DMS79 treated with DMSO at 0.1 percent for 48 hours (cell line): ENCODE measurements around the gene KCNAB3.
"Not testable (repeated sequence)": the region's sequence is repeated elsewhere in the genome, so short reads cannot be mapped to it uniquely, and the experiment has no call there.

Experiments used
- DNase-seq: peaks from one replicate; lab custom pipeline; 2025; lab: John Stamatoyannopoulos, UW

KCNAB3 gene

DNA sequence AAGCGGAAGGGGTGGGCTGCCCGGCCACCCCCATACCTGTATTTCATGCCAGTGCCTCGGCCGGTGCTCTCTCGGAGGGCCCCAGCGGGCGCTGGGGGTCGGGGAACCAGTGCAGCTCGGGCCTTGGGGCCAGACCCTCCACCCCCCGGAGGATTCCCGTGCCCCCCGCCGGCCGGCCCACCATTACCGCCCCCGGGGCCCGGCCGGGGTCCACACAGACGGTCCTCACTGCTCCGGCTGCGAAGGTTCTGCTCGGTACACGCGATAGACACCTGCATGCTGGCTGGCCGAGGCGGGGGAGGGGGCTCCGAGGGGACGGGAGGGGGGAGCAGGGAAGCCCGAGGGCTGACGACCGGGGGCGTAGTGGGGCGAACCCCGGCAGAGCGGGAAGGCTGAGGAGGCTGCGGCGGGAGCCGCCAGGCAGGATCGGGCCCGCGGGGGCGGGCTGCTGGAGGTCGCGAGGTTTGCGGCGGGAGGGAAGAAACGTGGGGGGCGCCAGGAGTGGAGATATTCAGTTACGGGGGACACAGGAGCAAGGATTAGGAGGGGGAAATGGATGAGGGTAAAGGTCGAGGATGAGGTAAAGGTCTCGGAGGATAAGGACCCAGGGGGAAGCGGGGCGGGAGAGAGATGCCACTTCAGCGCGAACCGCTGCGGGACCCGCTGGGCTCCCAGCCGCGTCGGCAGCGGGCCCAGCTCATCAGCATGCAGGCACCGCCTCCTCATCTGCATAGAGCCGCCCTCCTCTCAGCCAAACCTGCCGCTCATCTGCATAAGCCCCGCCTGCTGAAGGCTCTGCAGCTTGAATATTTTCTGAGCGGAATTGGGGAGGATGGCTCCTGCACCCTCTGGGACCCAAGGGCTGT, at the start of gene KCNAB3:
Gene KCNAB3, minus strand, starts transcription at position 699 of the 866 bp plus-strand sequence. Its CDS starts 421 bp downstream, at position 278.
- DNase-seq, result no peak

DNA sequence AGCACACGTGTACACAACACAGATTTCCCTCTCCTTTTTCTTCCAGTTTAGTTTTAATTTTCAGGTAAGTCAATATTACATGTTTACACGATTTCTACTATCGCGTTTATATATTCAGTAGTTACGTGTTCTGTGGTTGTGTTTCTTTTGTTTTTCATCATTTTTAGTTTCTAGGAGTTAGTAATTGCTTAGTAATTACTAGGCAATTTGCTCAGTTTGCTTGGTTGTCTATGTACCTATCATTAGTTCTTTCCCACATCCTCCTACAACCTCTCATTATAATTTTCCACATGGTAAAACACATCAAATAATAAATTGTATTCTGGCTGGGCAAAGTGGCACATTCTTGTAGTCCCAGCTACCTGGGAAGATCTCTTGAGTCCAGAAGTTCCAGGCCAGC, 48.1 kb upstream of the KCNAB3 start:
- DNase-seq, result no peak

DNA sequence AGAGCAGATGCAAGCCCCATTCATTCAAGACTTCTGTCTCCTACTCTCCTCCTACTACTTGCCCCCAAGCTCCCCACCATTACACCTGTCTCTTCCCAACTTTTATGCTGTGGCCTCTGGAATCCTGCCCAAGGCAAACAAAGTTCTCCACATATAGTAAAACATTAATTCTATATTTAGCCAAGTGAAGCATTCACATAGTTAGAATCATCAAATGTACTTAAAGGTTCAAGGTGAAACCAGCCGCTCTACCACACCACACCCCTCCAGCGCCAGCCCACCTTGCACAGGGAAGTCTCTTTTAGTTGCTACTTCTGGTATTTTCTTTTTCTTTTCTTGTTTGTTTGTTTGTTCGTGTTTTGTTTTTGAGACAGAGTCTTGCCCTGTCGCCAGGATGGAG, 47.4 kb upstream of the KCNAB3 start:
- DNase-seq, result no peak

DNA sequence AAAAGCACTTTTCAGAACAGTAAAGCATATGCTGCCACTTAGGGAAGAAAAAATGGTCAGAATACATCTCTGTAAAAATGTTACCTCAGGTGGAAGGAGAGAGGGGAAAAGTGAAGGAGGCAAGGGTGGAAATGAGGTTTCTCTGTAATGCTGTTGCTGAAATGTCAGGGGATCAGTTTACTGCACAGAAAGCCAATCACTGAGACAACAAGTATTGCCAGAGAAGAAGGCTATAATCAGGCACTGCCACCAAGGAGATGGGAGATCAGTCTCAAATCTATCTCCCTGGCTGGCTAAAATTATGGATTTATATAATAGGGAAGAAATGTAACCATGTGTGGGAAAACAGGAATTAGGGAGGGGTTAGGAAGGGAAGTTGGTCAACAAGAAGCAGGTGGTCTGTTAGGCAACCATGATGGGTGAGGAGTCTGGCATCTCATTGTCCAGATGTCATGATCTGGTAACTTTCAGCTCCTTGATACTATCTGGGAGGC, 45.0 kb upstream of the KCNAB3 start:
- no peak for DNase-seq

DNA sequence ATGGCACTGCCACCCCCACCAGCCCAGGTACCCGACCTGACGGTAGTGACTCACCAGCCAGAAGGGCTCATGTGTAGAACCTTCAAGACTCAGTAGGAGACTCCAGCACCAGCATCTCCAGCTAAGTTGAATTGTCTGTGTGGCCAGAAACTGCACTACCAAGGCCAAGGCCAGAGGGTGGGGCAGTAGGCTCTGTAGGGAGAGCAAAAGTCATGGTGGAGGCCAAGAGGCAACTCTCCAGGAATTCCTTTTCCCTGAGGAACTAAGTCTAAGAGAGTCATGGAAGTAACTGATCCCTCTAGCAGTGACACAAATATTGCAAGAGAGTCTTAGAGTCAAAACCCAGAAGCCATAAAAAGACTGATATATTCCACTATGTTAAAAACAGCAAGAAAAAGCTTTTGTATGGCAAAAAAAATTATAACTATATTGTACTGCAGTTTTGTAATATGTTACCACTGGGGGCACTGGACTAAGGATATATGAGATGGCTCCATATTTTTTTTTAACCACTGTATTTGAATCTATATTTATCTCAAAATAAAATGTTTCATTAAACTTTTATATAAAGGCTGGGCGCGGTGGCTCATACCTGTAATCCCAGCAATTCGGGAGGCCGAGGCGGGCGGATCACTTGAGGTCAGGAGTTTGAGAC, 42.6 kb upstream of the KCNAB3 start:
- DNase-seq, result no peak

DNA sequence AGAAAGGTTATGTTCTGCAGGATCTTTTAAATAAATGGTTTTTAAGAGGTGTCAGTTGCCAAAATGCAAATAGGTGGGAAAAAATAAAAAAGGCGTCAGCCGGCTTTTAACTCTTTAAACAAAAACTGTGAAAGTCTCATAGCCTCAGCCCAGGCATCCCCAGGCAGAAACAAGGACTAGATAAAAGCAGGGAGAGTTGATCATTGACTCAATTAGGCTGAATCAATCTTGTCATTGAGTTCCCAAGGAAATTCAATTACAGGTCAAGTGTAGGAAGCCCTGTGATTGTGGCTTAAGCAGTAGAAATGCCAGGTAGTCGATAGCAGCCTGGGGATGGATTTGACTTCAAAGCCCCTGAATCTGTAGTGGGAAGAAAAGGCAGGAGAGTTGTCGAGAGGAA, 42.0 kb upstream of the KCNAB3 start:
- no peak for DNase-seq

DNA sequence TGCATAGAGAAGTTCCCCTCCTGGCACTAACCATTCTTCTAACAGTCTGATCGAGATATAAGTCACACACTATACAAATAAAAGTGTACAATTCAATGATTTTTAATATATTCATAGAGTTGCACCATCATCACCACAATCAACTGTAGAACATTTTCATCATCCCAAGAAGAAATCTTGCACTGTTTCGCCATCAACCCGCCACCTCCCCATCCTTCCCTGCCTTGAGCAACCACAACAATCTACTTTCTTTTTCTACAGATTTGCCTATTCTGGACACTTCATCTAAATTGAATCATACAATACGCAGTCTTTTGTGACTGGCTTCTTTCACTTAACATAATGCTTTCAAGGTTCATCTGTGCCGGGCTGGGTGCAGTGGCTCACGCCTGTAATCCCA, 39.8 kb upstream of the KCNAB3 start:
- DNase-seq, result no peak

DNA sequence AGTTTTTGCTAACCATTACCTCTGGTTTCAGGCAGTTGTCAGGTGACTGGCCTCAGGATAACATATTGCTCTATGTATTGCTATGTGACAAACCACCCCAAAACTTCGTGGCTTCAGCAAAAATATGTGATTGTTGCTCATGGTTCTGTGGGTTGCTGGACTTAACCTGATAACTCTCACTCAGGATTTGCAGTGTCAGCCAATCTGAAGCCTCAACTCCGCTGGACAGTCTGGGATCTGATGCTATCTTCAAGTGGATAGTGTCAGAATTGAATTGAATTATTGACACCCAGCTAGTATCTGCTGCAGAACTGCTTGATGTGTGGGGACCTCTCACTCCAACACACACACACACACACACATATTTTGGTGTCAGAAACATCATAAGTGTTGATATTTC, 38.1 kb upstream of the KCNAB3 start:
- no peak for DNase-seq

DNA sequence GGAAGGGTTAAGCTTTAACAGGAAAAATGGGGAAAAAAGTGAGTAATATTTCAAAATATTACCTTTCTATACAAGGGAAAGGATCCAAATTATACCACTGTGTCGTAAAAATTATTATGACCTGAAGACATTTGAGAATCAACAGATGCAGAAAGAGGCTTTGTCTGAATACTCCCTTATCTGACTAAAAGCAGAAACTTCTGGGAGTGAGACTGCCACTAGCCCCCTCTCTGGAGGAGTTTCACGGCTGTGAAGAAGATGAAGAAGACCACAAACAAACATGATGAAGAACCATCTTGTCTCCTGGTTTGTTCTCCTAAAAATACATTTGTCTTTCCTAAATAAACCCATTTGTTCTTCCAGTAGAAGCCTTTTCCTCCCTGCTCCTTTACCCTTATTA, 31.8 kb upstream of the KCNAB3 start:
- DNase-seq, result no peak

DNA sequence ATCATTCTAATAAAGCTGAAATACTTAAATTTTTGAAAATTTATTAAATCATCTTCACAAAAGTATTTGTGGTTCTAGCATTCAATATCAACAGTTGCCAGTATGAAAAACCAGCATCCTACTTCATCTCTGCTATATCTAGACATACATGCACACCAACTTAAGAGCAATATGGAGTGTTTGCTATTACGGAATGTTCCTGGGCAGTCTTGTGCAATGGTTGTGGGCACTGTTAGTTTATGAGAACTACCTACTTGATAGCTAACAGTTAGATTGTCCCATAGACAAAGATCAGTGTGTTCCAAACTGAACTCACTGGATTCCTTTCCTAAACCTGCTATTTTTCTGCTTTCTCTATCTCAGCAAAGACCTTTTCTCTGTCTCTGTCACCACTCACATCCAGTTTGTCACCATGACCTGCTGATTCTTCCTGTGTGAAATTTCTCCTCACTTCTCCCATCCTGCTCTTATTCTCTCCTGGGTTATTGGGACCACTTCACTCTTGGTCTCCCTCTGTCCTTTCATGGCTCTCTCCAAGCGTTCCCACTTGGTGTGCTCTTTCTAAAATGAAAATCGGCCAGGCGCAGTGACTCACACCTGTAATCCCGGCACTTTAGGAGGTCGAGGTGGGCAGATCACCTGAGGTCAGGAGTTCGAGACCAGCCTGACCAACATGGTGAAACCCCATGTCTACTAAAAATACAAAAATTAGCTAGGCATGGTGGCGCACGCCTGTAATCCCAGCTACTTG, 30.0 kb upstream of the KCNAB3 start:
- no peak for DNase-seq

DNA sequence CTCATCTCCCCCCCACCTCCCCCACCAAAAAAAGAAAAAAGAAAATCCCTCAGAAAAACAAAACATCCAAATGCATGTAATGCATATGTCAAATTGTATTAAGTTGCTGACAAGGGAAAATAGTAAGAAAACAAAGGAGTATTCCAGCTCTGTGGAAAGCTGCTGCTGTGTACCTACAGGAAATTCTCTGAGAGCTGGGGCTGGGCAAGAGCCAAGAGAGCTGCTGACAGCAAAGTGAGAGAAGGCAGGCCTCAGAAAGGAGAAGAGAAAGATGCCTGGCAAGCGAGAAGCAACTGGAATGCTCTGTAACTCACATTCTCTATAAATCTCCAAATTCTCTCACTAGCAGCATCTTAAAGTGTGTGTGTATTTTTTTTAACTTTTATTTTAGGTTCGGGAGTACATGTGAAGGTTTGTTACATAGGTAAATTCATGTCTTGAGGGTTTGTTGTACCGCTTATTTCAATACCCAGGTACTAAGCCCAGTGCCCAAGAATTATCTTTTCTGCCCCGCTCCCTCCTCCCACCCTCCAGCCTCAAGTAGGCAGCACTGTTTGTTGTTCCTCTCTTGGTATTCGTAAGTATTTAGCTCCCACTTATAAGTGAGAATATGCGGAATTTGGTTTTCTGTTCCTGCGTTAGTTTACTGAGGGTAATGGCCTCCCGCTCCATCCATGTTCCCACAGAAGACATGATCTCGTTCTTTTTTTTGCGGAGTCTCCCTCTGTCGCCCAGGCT, 26.7 kb upstream of the KCNAB3 start:
- DNase-seq, result no peak

DNA sequence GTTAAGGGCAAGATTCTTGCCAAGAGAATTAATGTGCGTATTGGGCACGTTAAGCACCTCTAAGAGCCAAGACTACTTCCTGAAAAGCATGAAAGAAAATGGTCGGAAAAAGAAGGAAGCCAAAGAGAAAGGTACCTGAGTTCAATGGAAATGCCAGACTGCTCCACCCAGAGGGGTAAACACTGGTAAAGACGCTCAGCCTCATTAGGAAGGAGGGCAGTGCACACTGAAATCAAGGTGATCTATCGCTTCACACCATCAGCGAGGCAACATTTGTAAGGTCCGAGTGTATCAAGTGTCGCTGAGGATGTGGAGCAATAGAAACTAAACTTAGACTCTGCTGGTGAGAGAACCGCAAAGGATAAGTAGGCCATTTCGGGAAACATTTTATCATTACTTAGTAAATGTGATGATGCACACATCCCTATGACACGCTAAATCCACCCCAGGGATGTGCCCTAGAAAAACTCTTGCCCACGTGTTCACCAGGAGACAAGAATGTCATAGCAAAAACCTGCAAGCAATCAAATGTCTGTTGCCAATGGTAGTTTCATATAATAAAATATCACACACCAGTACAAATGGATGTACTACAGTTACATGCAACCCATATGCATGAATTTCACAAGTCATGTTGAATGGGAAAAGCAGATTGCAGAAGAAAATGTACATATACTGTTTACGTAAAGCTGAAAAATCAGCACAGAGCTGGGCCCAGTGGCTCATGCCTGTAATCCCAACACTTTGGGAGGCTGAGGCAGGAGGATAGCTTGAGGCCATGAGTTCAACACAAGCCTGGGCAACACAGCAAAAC, 26.0 kb upstream of the KCNAB3 start:
- DNase-seq, result no peak

DNA sequence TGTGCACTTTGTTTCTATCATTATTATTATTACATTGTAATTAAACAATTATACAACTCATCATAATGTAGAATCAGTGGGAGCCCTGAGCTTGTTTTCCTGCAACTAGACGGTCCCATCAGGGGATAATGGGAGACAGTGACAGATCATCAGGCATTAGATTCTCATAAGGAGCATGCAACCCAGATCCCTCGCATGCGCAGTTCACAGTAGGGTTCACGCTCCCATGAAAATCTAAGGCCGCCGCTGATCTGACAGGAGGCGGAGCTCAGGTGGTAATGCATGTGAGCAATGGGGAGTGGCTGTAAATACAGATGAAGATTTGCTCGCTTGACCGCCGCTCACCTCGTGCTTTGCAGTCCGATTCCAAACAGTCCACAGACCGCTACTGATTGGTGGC, 23.6 kb upstream of the KCNAB3 start:
- not testable (repeated sequence) for DNase-seq

DNA sequence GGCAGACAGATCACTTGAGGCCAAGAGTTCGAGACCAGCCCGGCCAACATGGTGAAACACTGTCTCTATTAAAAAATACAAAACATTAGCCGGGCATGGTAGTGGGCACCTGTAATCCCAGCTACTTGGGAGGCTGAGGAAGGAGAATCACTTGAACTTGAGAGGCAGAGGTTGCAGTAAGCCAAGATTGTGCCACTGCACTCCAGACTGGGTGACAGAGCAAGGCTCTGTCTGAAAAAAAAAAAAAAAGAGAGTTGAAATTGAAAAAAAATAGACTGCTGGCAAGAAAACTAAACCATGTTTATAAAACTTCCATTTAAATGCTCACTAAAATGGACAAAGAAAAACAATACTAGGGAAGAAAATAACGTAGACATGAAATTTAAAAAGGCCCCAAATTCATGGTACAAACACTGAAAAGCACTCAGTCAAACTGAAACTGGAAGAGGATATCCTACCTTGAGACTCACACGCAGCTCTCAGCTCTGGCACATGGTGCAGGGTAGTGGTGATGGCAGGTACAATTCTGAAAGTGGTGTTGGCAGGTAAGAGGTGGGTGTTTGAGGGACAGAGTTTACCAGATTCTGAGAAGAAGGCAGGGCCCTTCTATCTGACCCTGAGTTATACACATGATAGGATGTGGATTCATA, 21.6 kb upstream of the KCNAB3 start:
- DNase-seq, result no peak

DNA sequence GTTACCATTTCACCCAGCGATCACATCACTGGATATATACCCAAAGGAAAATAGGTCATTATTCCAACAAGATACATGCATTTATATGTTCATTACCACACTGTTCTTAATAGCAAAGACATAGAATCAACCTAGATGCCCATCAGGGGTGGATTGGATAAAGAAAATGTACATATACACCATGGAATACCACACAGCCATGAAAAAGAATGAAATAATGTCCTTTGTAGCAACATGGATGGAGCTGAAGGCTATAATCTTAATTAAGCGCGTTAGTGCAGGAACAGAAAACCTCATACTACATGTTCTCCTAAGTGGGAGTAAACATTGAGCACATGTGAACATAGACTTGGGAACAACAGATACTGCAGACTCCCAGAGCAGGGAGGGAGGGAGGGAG, 20.9 kb upstream of the KCNAB3 start:
- DNase-seq, result no peak

DNA sequence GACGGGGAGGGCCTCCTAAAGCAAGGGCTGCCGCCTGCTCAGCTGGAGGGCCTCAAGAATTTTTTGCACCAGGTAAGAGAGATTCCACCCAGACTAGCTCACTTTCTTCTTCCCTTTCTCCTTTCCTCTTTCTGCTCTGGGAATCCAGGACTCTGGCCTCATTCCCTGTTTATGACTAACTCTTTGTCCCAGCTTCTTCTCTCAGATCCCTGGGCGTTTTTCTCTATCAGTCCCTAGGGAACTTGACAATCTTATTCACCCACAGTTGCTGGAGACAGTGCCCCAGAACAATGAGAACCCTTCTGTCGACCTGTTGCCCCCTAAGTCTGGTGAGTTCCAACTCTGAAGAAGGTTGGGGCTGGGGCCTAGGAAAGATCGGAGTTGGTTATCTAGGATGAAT, 18.0 kb upstream of the KCNAB3 start:
- no peak for DNase-seq

DNA sequence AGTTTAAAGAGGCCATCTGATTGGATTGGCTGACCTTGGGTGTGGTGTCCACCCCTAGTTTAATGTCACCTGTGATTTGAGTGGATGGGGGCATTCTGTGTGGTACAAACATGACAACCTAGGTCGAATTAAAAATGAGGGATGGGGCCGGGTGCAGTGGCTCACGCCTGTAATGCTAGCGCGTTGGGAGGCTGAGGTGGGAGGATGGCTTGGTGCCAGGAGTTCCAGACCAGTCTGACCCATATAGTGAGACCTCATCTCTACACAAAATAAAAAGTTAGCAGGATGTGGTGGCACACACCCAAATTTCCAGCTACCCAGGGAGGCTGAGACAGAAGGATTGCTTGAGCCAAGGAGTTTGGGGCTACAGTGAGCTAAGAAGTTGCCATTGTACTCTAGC, 16.8 kb upstream of the KCNAB3 start:
- no peak for DNase-seq

DNA sequence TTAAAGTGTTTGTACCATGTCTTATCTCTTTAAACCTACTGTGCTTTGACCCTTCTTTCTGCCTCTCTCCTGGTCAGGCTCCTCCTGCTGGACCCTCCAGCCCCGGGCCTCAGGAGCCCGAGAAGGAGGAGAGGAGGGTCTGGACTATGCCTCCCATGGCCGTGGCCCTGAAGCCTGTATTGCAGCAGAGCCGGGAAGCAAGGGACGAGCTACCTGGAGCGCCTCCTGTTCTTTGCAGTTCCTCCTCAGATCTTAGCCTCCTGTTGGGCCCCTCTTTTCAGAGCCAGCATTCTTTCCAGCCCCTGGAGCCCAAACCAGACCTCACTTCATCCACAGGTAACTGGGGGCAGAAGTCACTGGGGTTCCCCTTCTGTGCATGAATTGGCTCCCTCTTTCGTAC, 16.0 kb upstream of the KCNAB3 start:
- DNase-seq, result no peak

DNA sequence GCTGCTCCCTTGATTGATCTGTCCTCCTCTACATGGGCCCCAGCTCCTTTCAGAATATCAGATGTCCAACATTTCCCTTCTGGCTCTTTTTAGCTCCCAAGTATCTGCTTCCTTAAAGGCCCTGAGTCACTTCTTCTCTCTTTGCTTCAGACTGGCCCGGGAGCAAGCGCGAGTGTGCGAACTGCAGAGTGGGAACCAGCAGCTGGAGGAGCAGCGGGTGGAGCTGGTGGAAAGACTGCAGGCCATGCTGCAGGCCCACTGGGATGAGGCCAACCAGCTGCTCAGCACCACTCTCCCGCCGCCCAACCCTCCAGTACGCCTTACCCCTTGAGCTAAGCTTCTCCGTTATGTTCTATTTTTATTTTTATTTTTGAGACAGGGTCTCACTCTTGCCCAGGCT, 14.7 kb upstream of the KCNAB3 start:
- DNase-seq, result no peak

DNA sequence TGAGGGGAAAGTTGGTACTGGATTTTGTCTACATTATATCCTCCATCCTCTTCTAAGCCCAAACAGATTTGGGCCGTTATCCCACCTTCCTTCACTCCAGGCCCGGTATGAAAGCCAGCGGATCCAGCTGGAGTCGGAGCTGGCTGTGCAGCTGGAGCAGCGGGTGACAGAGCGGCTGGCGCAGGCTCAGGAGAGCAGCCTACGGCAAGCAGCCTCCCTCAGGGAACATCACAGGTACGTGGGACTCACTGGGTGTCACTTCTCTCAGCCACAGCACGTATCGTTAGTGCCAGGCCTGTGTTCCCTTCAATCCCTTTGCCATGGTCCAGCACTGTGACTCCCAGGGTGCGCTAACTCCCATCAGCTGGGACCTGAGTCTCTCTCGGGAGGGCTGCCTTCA, 13.6 kb upstream of the KCNAB3 start:
- no peak for DNase-seq

DNA sequence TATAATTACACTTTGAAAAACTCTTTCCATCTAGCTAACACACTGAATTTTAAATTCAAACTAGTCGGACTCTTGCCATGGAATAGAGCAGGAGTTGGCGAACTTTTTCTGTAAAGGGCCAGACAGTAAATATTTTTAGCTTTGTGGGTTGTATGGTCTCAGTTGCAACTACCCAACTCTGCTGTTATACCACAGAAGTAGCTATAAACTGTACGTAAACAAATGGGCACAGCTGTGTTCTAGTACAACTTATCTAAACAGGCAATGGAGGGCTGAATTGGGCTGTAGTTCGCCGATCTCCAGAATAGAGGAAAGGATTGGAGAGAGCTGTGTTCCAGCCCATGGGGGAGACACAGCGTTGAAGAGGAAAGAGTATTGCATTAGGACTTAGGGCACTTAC, 11.1 kb upstream of the KCNAB3 start:
- no peak for DNase-seq
